ENCODE data around the gene SLC25A40.
"Not testable (repeated sequence)": the region's sequence is repeated elsewhere in the genome, so short reads cannot be mapped to it uniquely, and the experiment has no call there.

The SLC25A40 gene

GRCh38 chr7:87895363-87895762 lies 19.2 kb upstream of the SLC25A40 start:
- H3K9me3 ChIP-seq: no peaks in the 10 kb centered on the region
- H3K27me3 ChIP-seq: no peaks in the 10 kb centered on the region
- no peak overlapping the region for H3K9ac ChIP-seq
- no peak overlapping the region for H3K27ac ChIP-seq
- no peak for TF ChIP-seq Cebpa-rat (IDR thresholded peaks at IDR 0.05)
- no peak overlapping the region for H3K4me3 ChIP-seq
- H4K20me1 ChIP-seq: no peaks in the 10 kb centered on the region; the same call in 1 of the 2 replicates
- H3K36me3 ChIP-seq: peaks cover 81% of the 10 kb centered on the region
- no peak overlapping the region for H3K4me2 ChIP-seq
- H3K4me1 ChIP-seq: peaks cover 9% of the 10 kb centered on the region; the same call in 1 of the 2 replicates

- no peak overlapping the region for H3K9ac ChIP-seq
- no peaks in the 10 kb centered on the region for H3K27me3 ChIP-seq
- no peak overlapping the region for H3K4me2 ChIP-seq
- peaks cover 32% of the 10 kb centered on the region for H4K20me1 ChIP-seq
- no peak overlapping the region for H3K27ac ChIP-seq
- TF ChIP-seq Cebpa-rat (IDR thresholded peaks at IDR 0.05): no peak
- no peaks in the 10 kb centered on the region for H3K4me1 ChIP-seq
- no peaks in the 10 kb centered on the region for H3K9me3 ChIP-seq
- peaks cover 68% of the 10 kb centered on the region for H3K36me3 ChIP-seq
- no peak overlapping the region for H3K4me3 ChIP-seq
These were observed 10.7 kb upstream of the SLC25A40 start for GRCh38 chr7:87886875-87887274.

GRCh38 chr7:87885018-87885417 lies 8.9 kb upstream of the SLC25A40 start:
- Histone ChIP-seq H3K36me3 (peaks cover 77% of the 10 kb centered on the region), H3K9ac (no peak overlapping the region), H3K4me3 (no peak overlapping the region), H3K9me3 (no peaks in the 10 kb centered on the region), H3K27ac (no peak overlapping the region), H3K27me3 (no peaks in the 10 kb centered on the region), H4K20me1 (peaks cover 44% of the 10 kb centered on the region), H3K4me2 (no peak overlapping the region), H3K4me1 (no peaks in the 10 kb centered on the region)
- TF ChIP-seq Cebpa-rat (IDR thresholded peaks at IDR 0.05): no peak

- TF ChIP-seq Cebpa-rat (IDR thresholded peaks at IDR 0.05): no peak
These were observed 6.2 kb upstream of the SLC25A40 start for GRCh38 chr7:87882151-87882937.

GRCh38 chr7:87878208-87878735 lies 2.1 kb upstream of the SLC25A40 start:
- Histone ChIP-seq H3K4me2 (peak overlapping the region; percentile 78), H3K4me1 (peaks cover 34% of the 10 kb centered on the region), H3K9ac (peak overlapping the region; percentile 96), H3K9me3 (peaks cover 3% of the 10 kb centered on the region; the same call in 1 of the 2 replicates), H4K20me1 (peaks cover 40% of the 10 kb centered on the region), H3K36me3 (peaks cover 41% of the 10 kb centered on the region), H3K27ac (no peak overlapping the region; the same call in 1 of the 2 replicates), H3K27me3 (no peaks in the 10 kb centered on the region), H3K4me3 (peak overlapping the region; percentile 88)
- no peak for TF ChIP-seq Cebpa-rat (IDR thresholded peaks at IDR 0.05)

More at GRCh38 chr7:87882151-87882937, 6.2 kb upstream of the SLC25A40 start:
- Histone ChIP-seq H3K27ac (no peak overlapping the region), H3K36me3 (peaks cover 64% of the 10 kb centered on the region), H3K4me2 (no peak overlapping the region), H3K4me3 (no peak overlapping the region), H3K9me3 (no peaks in the 10 kb centered on the region), H4K20me1 (peaks cover 59% of the 10 kb centered on the region), H3K4me1 (peaks cover 16% of the 10 kb centered on the region), H3K27me3 (no peaks in the 10 kb centered on the region), H3K9ac (no peak overlapping the region)

- H3K9me3 ChIP-seq: peaks cover 10% of the 10 kb centered on the region
- peaks cover 48% of the 10 kb centered on the region for H3K36me3 ChIP-seq
- H3K27ac ChIP-seq: peak overlapping the region; percentile 90
- no peak for TF ChIP-seq Cebpa-rat (IDR thresholded peaks at IDR 0.05)
- H3K4me2 ChIP-seq: peak overlapping the region; percentile 78
- peaks cover 32% of the 10 kb centered on the region for H4K20me1 ChIP-seq
- peaks cover 34% of the 10 kb centered on the region for H3K4me1 ChIP-seq
- peak overlapping the region; percentile 96 for H3K9ac ChIP-seq
- peak overlapping the region; percentile 88 for H3K4me3 ChIP-seq
- H3K27me3 ChIP-seq: no peaks in the 10 kb centered on the region
These were observed 1.3 kb upstream of the SLC25A40 start for GRCh38 chr7:87877366-87878040.

- Histone ChIP-seq H3K4me3 (peak overlapping the region; percentile 88), H3K9ac (peak overlapping the region; percentile 96), H3K4me1 (peaks cover 34% of the 10 kb centered on the region), H3K27me3 (no peaks in the 10 kb centered on the region), H3K9me3 (peaks cover 15% of the 10 kb centered on the region), H3K27ac (peak overlapping the region; percentile 90), H3K36me3 (peaks cover 47% of the 10 kb centered on the region), H4K20me1 (peaks cover 27% of the 10 kb centered on the region), H3K4me2 (peak overlapping the region; percentile 78)
- TF ChIP-seq Cebpa-rat (IDR thresholded peaks at IDR 0.05): no peak
These were observed 692 bp upstream of the SLC25A40 start for GRCh38 chr7:87876869-87877234.

GRCh38 chr7:87875151-87876039 lies 765 bp downstream of the SLC25A40 start:
- Histone ChIP-seq H3K4me2 (peak overlapping the region; percentile 76), H3K9me3 (peaks cover 30% of the 10 kb centered on the region), H3K4me1 (peaks cover 34% of the 10 kb centered on the region), H3K36me3 (peaks cover 46% of the 10 kb centered on the region), H3K27me3 (no peaks in the 10 kb centered on the region), H3K27ac (peak overlapping the region; percentile 90), H3K4me3 (peak overlapping the region; percentile 88), H4K20me1 (peaks cover 15% of the 10 kb centered on the region), H3K9ac (peak overlapping the region; percentile 96)
- TF ChIP-seq Cebpa-rat (IDR thresholded peaks at IDR 0.05): no peak

- H3K9me3 ChIP-seq: peaks cover 43% of the 10 kb centered on the region
- H3K36me3 ChIP-seq: peaks cover 46% of the 10 kb centered on the region
- H3K27ac ChIP-seq: no peak overlapping the region
- no peaks in the 10 kb centered on the region for H3K27me3 ChIP-seq
- H4K20me1 ChIP-seq: peaks cover 14% of the 10 kb centered on the region
- no peak for TF ChIP-seq Cebpa-rat (IDR thresholded peaks at IDR 0.05)
- H3K9ac ChIP-seq: peak overlapping the region; percentile 96
- peak overlapping the region; percentile 76 for H3K4me2 ChIP-seq
- H3K4me3 ChIP-seq: peak overlapping the region; percentile 88; the same call in 1 of the 2 replicates
- H3K4me1 ChIP-seq: peaks cover 31% of the 10 kb centered on the region
These were observed 2.1 kb downstream of the SLC25A40 start for GRCh38 chr7:87874066-87874465.

- not testable (repeated sequence) for H3K4me3 ChIP-seq, H3K27ac ChIP-seq, H4K20me1 ChIP-seq, H3K27me3 ChIP-seq, H3K9ac ChIP-seq
- H3K4me2 ChIP-seq: peak overlapping the region; percentile 76; the same call in 1 of the 2 replicates
- H3K9me3 ChIP-seq: peaks cover 51% of the 10 kb centered on the region
- peaks cover 49% of the 10 kb centered on the region for H3K36me3 ChIP-seq
- H3K4me1 ChIP-seq: peaks cover 23% of the 10 kb centered on the region
These were observed 2.8 kb downstream of the SLC25A40 start for GRCh38 chr7:87873328-87873727.

All from BLaER1 (cell line).